ENCODE measurements around the gene PTPRN.

GRCh38 chr2:219243291-219243761 is 65.9 kb downstream of the PTPRN start:
- TF ChIP-seq, protein P1, sequence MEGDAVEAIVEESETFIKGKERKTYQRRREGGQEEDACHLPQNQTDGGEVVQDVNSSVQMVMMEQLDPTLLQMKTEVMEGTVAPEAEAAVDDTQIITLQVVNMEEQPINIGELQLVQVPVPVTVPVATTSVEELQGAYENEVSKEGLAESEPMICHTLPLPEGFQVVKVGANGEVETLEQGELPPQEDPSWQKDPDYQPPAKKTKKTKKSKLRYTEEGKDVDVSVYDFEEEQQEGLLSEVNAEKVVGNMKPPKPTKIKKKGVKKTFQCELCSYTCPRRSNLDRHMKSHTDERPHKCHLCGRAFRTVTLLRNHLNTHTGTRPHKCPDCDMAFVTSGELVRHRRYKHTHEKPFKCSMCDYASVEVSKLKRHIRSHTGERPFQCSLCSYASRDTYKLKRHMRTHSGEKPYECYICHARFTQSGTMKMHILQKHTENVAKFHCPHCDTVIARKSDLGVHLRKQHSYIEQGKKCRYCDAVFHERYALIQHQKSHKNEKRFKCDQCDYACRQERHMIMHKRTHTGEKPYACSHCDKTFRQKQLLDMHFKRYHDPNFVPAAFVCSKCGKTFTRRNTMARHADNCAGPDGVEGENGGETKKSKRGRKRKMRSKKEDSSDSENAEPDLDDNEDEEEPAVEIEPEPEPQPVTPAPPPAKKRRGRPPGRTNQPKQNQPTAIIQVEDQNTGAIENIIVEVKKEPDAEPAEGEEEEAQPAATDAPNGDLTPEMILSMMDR (IDR thresholded peaks at IDR 0.05), result no peak
- TF ChIP-seq POLR2A (IDR thresholded peaks at IDR 0.05), result no peak

All from gastroesophageal sphincter (tissue), 3 donors.